IPS DF 4.7 (cell line): ENCODE results near the gene FDXACB1.
"Not testable (repeated sequence)": the region's sequence is repeated elsewhere in the genome, so short reads cannot be mapped to it uniquely, and the experiment has no call there.

Experiments used
- DNase-seq: peaks from one replicate; pipeline ENCODE4 v3.0.0-alpha.2; 2013; ENCODE audit warnings: low spot score; ENCODE audit errors: extremely low read depth

FDXACB1 gene

DNA sequence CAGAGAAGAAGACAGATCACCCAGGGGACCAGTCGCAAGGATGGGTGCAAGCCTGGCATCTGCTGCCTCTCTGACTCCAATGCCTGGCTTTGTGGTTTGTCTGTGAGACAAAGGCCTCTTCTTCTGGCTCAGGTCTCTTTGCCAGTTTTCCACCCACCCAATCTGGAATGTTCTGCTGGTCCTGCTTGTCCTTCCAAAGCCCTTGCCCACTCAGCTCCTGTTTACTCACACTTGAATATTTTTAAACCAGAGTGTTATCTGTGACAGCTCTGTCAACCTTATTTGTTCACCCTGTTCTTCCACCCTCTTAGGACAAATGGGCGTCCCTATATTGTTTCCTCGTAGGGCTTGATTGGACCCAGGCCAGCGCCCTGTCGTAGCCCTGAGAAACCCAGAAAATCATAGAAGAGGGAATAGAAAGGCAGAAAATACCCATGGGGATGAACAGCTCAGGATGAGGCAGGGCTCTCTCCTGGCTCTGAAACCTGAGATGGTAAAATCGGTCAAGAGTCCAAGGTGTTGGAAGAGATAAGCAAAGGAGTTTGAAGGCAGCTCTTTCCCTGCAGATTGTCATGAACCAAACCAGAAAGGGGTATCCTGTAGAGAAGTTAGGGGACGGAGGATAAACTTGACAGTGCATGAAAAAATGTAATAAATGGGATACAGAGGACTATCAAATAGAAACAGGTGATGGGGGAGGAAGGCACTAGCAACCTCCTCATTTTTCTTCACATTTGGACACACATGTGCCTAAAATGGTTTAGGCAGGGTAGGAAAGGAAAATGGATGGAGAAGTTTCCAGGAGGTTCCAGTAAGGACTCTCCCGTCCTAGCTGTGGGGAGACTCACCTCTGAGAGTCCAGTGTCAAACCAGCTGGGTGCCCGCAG is 32.0 kb upstream of the FDXACB1 start:
- DNase-seq, result no peak

DNA sequence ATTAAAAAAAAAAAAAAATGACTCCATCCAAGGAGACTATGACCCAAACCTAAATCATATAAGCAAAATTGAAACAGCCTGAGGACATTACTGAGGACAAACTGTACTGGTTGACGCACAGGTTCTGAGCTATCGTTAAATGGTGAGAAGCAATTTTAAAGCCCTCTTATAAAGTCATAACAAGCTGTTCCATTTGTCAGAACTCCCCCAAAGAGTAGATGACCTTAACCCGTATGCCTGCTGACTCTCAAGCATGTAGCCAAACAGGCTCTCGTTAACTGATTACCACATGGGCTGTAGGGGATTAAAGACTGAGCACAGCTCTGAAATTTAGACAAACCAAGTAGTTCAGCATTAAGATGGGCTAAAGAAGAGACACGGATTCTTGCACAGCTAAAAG is 30.4 kb upstream of the FDXACB1 start:
- DNase-seq, result no peak

DNA sequence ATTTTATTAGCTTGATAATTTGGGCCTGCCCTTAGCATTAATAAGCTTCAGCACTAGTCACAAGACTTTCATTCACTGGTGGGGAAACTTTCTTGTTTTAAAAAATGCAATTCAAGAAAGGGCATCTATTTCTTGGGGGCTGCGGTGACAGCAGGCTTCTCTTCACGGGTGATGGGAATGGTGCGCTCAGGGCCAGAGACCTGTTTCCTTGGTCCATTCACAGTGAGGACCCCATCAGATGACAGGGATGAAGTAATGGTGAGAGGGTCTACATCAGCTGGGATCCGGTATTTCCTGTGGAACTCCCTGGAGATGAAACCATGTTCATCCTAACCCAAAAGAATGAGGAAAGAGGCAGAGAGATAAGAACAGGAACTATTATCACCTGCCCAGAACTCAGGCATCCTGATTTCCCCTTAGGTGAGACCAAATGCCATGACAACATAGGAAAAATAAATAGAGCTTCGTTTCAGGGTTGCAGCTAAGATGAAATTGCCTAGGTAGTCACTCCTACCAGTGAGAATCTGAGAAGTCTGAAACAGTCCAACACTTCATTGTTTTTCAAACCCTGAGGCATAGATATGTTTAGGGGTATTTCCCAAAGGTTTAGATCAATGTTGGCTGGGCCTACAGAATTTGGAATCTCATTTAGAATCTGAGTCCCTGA is 29.8 kb upstream of the FDXACB1 start:
- DNase-seq, result no peak

DNA sequence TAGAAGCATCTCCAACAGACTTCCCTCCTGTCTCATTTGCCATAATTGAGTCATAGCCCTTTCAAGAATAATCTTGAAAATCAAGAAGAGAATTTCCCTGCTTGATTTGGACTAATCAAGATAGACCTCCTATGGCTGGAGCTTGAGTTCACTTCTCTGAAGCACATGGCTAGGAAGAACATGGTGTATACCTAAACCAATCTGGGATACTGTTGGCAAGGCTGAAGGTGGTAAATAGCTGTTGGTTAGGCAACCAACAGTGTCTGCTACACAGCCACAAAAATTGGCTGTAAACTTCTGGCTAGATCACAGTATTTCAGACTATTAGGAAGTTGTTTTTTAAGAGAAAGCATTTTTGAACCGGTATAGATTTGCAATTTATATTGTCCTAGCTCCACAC is 27.7 kb upstream of the FDXACB1 start:
- no peak for DNase-seq

DNA sequence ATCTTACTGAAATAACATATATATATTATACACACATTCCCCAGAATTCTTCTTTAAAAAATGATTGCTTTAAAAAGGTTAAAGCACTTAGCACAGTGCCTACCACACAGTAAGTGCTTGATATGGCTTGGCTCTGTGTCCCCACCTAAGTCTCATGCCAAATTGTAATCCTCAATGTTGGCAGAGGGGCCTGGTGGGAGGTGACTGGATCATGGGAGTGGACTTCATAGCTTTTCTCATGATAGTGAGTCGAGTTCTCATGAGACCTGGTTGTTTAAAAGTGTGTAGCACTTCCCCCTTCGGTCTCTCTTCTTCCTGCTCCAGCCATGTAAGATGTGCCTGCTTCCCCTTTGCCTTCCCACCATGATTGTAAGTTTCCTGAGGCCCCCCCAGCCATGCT is 26.4 kb upstream of the FDXACB1 start:
- DNase-seq, result no peak

DNA sequence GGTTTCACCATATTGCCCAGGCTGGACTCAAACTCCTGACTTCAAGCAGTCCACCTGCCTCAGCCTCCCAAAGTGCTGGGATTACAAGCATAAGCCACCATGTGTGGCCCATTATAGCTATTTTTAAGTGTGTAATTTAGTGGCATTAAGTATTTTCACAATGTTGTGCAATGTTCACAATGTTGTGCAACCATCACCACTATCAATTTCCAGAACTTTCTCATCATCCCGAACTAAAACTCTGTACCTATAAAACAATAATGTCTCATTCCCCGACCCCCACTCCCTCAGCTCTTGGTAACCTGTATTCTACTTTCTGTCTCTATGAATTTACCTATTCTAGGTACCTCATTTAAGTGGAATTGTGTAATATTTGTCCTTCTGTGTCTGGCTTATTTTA is 7.9 kb upstream of the FDXACB1 start:
- DNase-seq, result no peak

DNA sequence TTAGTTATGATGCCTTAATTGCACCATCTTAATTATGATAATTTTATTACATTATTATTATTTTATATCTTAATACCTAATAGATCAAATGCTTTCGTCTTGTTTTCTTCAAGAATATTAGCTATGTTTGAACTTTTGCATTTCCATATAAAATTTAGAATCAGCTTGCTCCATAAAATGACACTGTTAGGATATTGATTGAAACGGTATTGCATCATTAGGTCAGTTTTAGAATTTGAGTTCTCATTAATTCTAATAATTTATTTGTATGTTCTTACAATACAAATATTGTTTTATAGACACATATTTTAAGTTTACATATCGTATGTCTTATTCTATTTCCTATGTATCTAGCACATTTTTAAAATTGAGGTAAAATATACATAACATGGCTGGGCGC is 7.1 kb upstream of the FDXACB1 start:
- no peak for DNase-seq

DNA sequence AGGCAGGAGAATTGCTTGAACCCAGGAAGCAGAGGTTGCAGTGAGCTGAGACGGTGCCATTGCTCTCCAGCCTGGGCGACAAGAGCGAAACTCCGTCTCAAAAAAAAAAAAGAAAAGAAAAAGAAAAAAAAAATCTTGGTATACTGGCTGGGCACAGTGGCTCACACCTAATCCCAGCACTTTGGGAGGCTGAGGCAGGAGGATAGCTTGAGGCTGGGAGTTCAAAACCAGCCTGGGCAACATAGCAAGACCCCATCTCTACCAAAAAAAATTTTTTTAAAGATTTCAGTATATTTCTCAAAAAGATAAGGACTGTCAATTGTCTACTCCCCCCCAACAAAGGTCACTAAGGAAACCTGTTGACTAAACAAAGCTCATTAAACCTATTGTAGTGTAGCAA is 6.1 kb upstream of the FDXACB1 start:
- DNase-seq, result not testable (repeated sequence)

DNA sequence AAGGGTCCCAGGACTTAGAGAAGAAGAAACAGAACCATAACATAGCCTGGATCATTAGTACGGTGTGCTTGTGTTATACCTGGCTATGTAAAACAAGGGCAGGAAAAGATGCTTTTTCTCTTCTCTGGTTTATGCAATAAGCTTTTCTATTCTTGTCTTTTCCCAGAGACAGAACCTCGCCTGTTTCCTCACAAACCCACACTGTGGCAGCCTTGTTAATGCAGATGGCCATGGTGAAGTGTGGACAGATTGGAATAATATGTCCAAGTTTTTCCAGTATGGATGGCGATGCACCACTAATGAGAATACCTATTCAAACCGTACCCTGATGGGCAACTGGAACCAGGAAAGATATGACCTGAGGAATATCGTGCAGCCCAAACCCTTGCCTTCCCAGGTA is 3.2 kb upstream of the FDXACB1 start:
- DNase-seq, result no peak

DNA sequence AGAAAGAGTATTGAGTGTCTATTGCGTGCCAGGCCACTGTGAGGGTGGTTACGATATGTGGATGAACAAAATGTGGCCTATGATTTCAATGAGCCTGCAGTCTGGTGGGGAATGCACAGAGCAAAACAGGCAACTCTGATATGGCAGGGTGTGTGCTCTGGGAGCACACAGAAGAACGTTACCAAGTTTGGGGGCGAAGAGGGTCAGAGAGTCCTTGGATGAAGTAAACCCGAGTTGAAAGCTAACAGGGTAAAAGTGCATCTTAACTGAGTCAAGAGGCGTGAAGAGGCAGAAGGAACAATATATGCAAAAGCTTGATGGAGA is 634 bp upstream of the FDXACB1 start:
- DNase-seq, result no peak

DNA sequence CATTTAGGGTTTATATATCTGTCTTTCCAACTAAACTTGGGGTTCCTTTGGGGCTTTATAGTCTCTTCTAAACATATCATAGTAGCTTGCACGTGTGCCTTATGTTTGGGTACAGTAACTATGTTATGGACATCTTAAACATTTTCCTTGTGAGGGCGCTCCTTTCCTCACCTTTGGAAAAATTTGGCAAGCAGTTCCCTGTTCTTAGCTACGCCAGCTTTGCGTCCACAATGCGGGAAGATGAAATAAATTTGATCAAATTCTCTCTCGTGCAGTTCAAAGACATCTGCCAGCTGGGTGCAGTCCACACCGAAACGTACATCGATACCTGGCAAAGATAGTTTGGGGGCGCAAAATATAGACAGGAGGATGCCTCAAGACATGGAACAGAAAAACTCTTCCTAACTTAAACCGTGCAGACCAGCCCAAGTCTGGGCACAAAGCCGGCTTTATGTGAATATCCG is 548 bp downstream of the FDXACB1 start:
- DNase-seq, result no peak

DNA sequence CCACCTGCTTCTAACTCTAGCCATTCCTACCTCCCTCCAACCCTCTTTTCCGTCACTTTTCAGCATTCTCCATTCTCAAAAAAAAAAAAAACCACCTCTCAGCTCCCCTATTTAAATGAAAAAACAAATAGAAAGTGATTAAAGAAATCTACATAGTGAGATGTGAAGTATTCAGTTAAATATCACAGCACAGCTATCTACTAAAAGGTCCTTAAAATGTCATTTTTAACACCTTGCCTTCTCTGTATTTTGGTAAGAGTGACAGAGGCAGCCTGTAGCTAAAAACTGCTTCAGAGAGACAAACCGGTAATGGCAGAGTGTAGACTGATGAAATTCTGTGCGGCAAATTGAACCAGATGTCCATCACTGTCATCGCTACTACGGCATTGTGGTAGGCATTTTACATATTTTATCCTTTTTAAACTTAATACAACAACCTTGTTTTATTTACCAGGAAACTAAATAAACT is 7.2 kb downstream of the FDXACB1 start:
- DNase-seq, result no peak

DNA sequence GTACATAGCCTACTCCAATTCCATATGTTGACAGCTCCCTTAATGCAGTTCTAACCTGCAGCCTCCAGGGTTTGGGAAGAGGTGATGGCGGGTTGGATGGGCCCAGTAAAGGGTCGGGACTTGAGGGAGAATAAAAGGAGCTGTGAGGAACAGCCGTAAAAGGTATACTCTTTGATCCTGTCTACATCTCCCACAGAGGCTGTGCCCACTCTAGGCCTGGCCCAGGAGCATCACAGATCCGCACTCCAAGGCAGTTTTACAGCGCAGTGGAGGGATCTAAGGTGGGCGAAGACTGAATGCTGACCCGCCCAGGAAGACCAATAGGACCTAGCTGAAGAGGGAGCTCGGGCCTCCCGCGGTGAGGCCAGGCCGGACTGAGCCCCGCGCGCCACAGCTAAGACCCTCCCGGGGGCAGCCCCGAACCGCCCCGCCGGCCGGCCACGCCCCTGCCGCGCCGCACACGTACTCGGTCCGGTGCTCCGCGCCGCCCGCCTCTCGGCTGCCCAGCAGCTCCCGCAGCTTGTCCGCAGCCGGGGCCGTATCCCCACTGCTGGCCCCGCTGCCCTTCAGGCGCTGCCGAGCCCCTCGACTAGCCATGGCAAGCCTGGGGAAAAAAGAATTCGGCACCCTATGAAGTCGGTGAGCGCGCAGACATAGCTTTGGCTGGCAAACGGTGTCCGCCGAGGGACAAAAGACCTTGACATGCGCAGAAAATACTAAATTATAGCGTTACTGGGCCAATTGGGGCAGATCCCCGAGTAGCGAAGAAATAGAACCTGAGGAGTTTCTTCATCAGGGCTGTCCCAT is 7.9 kb downstream of the FDXACB1 start, which contains the start of gene ALG9:
Gene ALG9, minus strand, starts transcription at position 696 of the 807 bp plus-strand sequence. Its CDS starts 99 bp downstream, at position 597.
- DNase-seq, result no peak

DNA sequence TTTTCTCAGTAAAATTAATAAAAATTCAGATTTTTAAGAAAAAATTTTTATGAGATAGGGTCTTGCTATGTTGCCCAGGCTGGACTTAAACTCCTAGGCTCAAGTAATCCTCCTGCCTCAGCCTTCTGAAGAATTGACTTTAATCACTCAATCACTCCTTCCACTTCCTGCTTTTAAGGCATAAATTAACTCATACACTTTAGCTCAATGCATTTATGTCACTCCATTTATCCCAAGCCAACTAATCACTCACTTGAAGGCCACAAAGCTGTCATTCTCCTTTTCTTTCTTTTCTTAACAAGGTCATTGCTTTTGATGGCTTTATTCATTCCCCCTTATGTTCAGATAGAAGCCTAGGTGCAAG is 8.5 kb downstream of the FDXACB1 start:
- no peak for DNase-seq

DNA sequence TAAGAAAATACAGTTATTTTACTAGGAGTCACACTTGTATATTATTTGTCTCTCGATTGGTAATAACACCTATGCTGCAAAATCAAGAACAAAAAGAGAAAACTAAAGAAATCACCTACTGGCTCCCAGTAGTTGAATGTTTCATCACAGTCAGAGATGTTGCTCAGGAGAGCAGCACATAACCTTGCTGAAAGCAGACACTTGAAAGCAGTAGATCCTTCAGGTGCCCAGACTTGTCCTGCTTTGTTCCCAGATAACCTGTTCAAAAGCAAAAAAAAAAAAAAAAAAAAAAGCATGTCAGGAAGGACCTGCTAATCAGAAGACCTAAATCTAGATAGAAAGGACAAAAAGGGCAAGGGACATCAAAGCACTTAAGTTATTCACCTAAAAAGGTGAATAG is 8.9 kb downstream of the FDXACB1 start:
- DNase-seq, result no peak

DNA sequence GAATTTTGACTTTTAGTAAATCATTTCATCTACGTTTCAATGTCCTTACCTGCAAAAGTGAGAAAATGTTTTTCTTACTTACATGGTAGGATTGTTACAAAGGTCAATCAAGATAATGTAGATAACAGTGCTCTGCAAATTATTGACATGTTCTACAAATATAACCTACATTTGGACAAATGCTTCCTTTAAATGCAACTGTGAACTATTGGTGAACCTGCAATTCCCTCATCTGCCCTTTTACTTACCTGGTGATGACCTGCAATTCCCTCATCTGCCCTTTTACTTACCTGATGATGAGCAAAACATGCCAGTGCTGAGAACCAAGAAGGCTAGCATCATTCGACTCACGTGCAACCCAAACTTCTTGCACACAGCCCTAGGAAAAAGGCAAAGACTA is 18.7 kb downstream of the FDXACB1 start:
- no peak for DNase-seq

DNA sequence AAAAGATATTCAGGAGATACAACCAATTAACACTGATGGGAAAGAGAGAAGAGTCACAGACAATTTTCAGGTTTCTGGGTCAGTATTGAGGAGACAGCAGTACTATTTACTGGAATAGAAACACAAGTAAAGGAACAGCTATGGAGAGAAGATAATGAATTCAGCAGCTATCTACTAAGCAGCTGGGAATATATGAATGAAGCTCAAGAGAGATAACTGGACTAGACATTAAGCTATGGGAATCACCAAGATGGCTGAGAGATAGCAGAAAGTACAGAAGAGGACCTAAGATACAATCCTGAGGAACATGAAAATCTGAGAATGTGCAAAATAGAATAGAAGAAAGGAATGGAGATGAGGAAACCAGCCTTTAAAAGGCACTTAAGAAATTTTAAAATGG is 23.5 kb downstream of the FDXACB1 start:
- no peak for DNase-seq

DNA sequence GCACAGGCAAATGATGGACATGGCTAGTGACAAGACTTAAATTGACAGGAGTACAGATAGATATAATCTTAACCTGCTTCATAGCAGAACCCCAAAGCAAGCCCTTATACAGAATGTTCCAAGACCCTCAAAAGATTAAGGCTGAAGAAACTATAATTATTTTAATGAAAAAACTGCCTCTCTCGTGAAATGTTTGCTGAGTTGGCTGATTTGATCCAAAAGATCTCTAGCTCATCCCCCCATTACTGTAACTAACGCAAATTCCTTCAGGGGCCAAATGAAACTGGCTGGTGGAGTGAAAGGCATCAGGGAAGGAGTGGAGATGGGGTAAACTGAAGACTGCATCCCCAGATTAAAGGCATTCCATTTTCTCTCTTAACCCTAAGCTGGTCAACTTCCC is 26.9 kb downstream of the FDXACB1 start:
- DNase-seq, result no peak

DNA sequence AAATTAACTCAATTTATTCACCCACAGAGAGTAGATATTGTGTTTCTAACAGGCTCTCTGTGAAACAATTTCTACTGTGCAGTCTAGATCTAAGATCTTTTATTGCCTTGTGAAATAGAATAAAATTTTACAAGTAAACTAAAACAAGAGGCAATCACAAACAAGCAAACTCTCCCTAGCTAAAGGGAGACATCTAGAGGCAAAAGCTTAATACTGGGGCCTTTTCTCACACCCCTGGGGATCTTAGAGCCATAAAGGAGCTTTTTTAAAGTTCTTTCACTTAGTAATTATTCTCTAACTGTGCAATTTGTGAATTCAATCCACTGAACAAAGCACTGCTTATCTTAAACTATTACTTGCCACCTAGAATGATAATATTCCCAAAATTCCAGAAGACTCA is 27.3 kb downstream of the FDXACB1 start:
- DNase-seq, result no peak

DNA sequence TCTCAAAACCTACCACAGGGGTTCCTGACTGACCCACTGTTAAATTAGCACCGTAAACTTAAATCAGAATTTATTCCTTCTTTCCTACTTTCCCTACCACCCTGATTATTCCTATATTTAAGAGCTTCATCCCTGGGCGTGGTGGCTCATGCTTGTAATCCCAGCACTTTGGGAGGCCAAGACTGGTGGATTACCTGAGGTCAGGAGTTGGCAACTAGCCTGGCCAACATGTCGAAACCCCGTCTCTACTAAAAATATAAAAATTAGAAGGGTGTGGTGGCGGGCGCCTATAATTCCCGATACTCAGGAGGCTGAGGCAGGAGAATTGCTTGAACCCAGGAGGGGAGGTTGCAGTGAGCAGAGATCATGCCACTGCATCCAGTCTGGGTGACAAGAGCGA is 27.9 kb downstream of the FDXACB1 start:
- DNase-seq, result no peak

DNA sequence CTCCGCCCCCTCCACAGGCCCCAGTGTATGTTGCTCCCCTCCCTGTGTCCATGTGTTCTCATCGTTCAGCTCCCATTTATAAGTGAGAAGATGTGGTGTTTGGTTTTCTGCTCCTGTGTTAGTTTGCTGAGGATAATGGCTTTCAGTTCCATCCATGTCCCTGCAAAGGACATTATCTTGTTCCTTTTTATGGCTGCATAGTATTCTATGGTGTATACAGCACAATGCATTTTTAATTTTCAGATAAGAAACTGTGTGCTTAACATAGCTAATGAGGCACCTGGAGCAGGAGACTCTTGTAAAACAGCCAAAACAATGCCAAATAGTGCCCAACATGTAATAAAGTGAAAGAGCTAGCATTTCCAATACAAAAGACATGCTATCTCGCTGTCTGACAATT is 29.3 kb downstream of the FDXACB1 start:
- no peak for DNase-seq

DNA sequence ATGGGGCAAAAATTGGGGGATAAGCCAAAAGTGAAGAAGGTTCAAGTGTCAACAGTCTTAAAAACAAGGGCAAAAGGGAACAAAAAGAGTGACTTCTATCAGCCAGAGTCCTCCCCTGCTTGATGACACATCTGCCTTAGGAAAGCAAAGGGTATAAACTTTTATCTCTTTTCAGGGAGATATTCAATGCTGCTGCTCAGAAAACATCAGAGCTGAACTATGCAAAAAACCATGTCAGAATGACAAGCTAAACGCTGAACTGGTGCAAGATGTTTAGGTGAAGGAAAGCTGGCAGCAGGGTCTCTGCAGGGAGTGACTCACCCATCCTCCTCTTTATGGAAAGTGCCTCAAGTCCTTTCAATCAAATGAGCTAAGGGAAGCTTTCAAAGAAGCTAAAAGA is 32.3 kb downstream of the FDXACB1 start:
- DNase-seq, result no peak
